Upper lobe of left lung (tissue), 6 donors: Measurements from ENCODE around the gene KATNBL1. TPM values are rescaled to one million over a fixed set of nuclear protein-coding genes. Genes with fewer than 3 reads are reported as not detected.

Experiments
- ATAC-seq, 2 donors: fragments of 200-7000 bp; cut with Tn5 transposase; one replicate each; pipeline ENCODE4 v1.9.1; 2022; ENCODE audit warnings: mild to moderate bottlenecking in 2 of 2, moderate library complexity in 2 of 2; ENCODE audit not compliant: low FRiP score in 2 of 2
- DNase-seq, 2 donors: peaks; one replicate each; pipeline ENCODE4 v3.0.0-alpha.2; 2019 to 2020
- H3K27ac ChIP-seq, 4 donors: fragments of 200-600 bp; sonication (generic); one replicate each; pipeline ENCODE4 v1.5.1; 2016 to 2019
- H3K27me3 ChIP-seq, 4 donors: fragments of 200-600 bp; sonication (generic); one replicate each; pipeline ENCODE4 v1.5.1; 2017 to 2019
- H3K36me3 ChIP-seq, 4 donors: fragments of 200-600 bp; sonication (generic); one replicate each; pipeline ENCODE4 v1.5.1; 2016 to 2019
- H3K4me1 ChIP-seq, 4 donors: fragments of 200-600 bp; sonication (generic); one replicate each; pipeline ENCODE4 v1.5.1; 2018 to 2019
- H3K4me3 ChIP-seq, 4 donors: fragments of 200-600 bp; sonication (generic); one replicate each; pipeline ENCODE4 v1.5.1; 2017 to 2019; ENCODE audit warnings: mild to moderate bottlenecking in 2 of 4, moderate library complexity in 1 of 4
- H3K9me3 ChIP-seq, 4 donors: fragments of 200-600 bp; sonication (generic); one replicate each; pipeline ENCODE4 v1.5.1; 2018 to 2019
- CTCF ChIP-seq, 6 experiments: fragments of 450-650 bp in 4 of 6; fragments of 200-600 bp in 2 of 6; sonication (generic) in 2 of 6; IDR thresholded peaks; one replicate each; pipeline ENCODE4 v1.5.1; 2016 to 2019; ENCODE audit warnings: antibody characterized with exemption in 6 of 6
- EP300 ChIP-seq, 4 donors: sonication (generic); formaldehyde crosslinking; IDR thresholded peaks; one replicate each; pipeline ENCODE4 v1.5.1; 2017; ENCODE audit warnings: antibody characterized with exemption in 4 of 4, control low read depth in 2 of 4
- POLR2A ChIP-seq, 4 donors: fragments of 450-650 bp; IDR thresholded peaks; one replicate each; pipeline ENCODE4 v1.5.1; 2016 to 2017; ENCODE audit warnings: antibody characterized with exemption in 4 of 4, mild to moderate bottlenecking in 2 of 4
- POLR2AphosphoS5 ChIP-seq, 2 donors: sonication (generic); formaldehyde crosslinking; IDR thresholded peaks; one replicate each; pipeline ENCODE4 v1.5.1; 2017; ENCODE audit warnings: antibody characterized with exemption in 2 of 2
- WGBS, 2 donors: methylation state at CpG; one replicate each; pipeline ENCODE4 v1.1.5; 2017 to 2018; 5-methylcytosine and 5-hydroxymethylcytosine counted together
- total RNA-seq, 6 donors: library from RNA; depleted of rRNA in 4 of 6; stranded (reverse); fragments of >200 nt in 4 of 6; gene quantifications; one replicate each; pipeline versions ENCODE4 v1.1.0 to v1.2.1, GENCODE V29; 2016 to 2021
- donor health status: DM: no; HTN: no; CAD: no; lungs with moderate emphysema.
- donor health status: DM: no; HTN: yes; CAD: no; lungs with severe emphysema.

The KATNBL1 gene
- total RNA-seq, 6 donors from 2014 or later, result 26.5 to 71.2 (median 55.2) TPM

GRCh38 chr15:34161329-34161963 is 48.5 kb downstream of the KATNBL1 start:
- Histone ChIP-seq H3K4me1 (peaks cover 0 to 9% (median 0%) of the 10 kb centered on the region in 4 donors), H3K27me3 (no peaks in the 10 kb centered on the region), H3K36me3 (peaks cover 0 to 35% (median 15%) of the 10 kb centered on the region in 4 donors), H3K4me3 (no peak overlapping the region), H3K27ac (no peak overlapping the region), H3K9me3 (peaks cover 4 to 16% (median 13%) of the 10 kb centered on the region in 4 donors)
- no peak for TF ChIP-seq POLR2AphosphoS5 (IDR thresholded peaks at IDR 0.05)
- TF ChIP-seq EP300 (IDR thresholded peaks at IDR 0.05), result no peak
- no peak for TF ChIP-seq POLR2A (IDR thresholded peaks at IDR 0.05)
- no peak for TF ChIP-seq CTCF (IDR thresholded peaks at IDR 0.05)
- DNase-seq (no peak), ATAC-seq (no peak)
- WGBS, 2 donors, result 84 to 89% methylated on average over 7 to 9 of the region's 9 CpGs

- ATAC-seq (no peak), DNase-seq (no peak)
- TF ChIP-seq CTCF (IDR thresholded peaks at IDR 0.05) (no peak), EP300 (IDR thresholded peaks at IDR 0.05) (no peak), POLR2AphosphoS5 (IDR thresholded peaks at IDR 0.05) (no peak), POLR2A (IDR thresholded peaks at IDR 0.05) (no peak)
- Histone ChIP-seq H3K27me3 (no peaks in the 10 kb centered on the region), H3K9me3 (peaks cover 4 to 19% (median 13%) of the 10 kb centered on the region in 4 donors), H3K27ac (no peak overlapping the region), H3K36me3 (peaks cover 0 to 35% (median 15%) of the 10 kb centered on the region in 4 donors), H3K4me1 (peaks cover 0 to 3% (median 0%) of the 10 kb centered on the region in 4 donors), H3K4me3 (no peak overlapping the region)
- whole genome bisulfite sequencing, 2 donors, result 91 to 93% methylated on average over 5 of the region's 5 CpGs
These were observed 49.2 kb downstream of the KATNBL1 start for GRCh38 chr15:34160735-34161134.

- no peaks in the 10 kb centered on the region for H3K27me3 ChIP-seq
- TF ChIP-seq POLR2AphosphoS5 (IDR thresholded peaks at IDR 0.05), result no peak
- TF ChIP-seq EP300 (IDR thresholded peaks at IDR 0.05), result no peak
- H3K27ac ChIP-seq, result no peak overlapping the region
- no peaks in the 10 kb centered on the region for H3K4me1 ChIP-seq
- ATAC-seq (no peak), DNase-seq (no peak)
- no peak overlapping the region for H3K4me3 ChIP-seq
- peaks cover 5 to 54% (median 24%) of the 10 kb centered on the region in 4 donors for H3K36me3 ChIP-seq
- peaks cover 11 to 30% (median 23%) of the 10 kb centered on the region in 4 donors for H3K9me3 ChIP-seq
These were observed 51.5 kb downstream of the KATNBL1 start for GRCh38 chr15:34158355-34158754.

- DNase-seq (no peak), ATAC-seq (no peak)
- Histone ChIP-seq H3K4me1 (no peaks in the 10 kb centered on the region), H3K36me3 (peaks cover 5 to 56% (median 23%) of the 10 kb centered on the region in 4 donors), H3K27me3 (no peaks in the 10 kb centered on the region), H3K4me3 (no peak overlapping the region), H3K27ac (no peak overlapping the region), H3K9me3 (peaks cover 7 to 20% (median 12%) of the 10 kb centered on the region in 4 donors)
- WGBS, 2 donors, result 88 to 94% methylated on average over 7 of the region's 7 CpGs
- TF ChIP-seq POLR2A (IDR thresholded peaks at IDR 0.05) (no peak), CTCF (IDR thresholded peaks at IDR 0.05) (no peak), POLR2AphosphoS5 (IDR thresholded peaks at IDR 0.05) (no peak), EP300 (IDR thresholded peaks at IDR 0.05) (no peak)
These were observed 54.0 kb downstream of the KATNBL1 start for GRCh38 chr15:34155859-34156258.

GRCh38 chr15:34154725-34155204 is 55.1 kb downstream of the KATNBL1 start:
- H3K27me3 ChIP-seq, result no peaks in the 10 kb centered on the region
- peaks cover 5 to 64% (median 26%) of the 10 kb centered on the region in 4 donors for H3K36me3 ChIP-seq
- H3K4me3 ChIP-seq, result no peak overlapping the region
- H3K27ac ChIP-seq, result no peak overlapping the region
- H3K9me3 ChIP-seq, result peaks cover 6 to 15% (median 10%) of the 10 kb centered on the region in 4 donors
- no peaks in the 10 kb centered on the region for H3K4me1 ChIP-seq
- DNase-seq (no peak), ATAC-seq (no peak)
- TF ChIP-seq CTCF (IDR thresholded peaks at IDR 0.05) (no peak), POLR2AphosphoS5 (IDR thresholded peaks at IDR 0.05) (no peak), POLR2A (IDR thresholded peaks at IDR 0.05) (no peak), EP300 (IDR thresholded peaks at IDR 0.05) (no peak)
- WGBS, 2 donors, result 96 to 98% methylated on average over 7 of the region's 7 CpGs
